ENCODE results near the gene TRIO. TPM values are rescaled to one million over a fixed set of nuclear protein-coding genes. Genes with fewer than 3 reads are reported as not detected.
A peak's percentile ranks its signal among the peaks of the same experiment; 100 is the strongest.

The TRIO gene
- total RNA-seq, 5 donors from 2014 or later (not counting 1 experiment from before 2014, with no cell fraction given) = 6.2 to 31.1 (median 11.8) TPM

GRCh38 chr5:14424011-14424685 is 281.0 kb downstream of the TRIO start:
- Histone ChIP-seq H3K36me3 (ENCODE audit: control insufficient read depth in 2 of 2, extremely low read depth in 1 of 2, insufficient read depth in 1 of 2, low read length in 1 of 2) (peaks cover 0 to 4% of the 10 kb centered on the region in 2 donors), H3K27ac (ENCODE audit: low read length) (no peak overlapping the region), H3K4me3 (ENCODE audit: control insufficient read depth in 1 of 2, extremely low read depth in 1 of 2, low read length in 1 of 2) (no peak overlapping the region), H3K9me3 (no peaks in the 10 kb centered on the region), H3K27me3 (replicated peaks in 1 of 2; ENCODE audit: control insufficient read depth in 2 of 2, extremely low read depth in 1 of 2, insufficient read depth in 2 of 2, low read length in 1 of 2) (peaks cover 0 to 6% of the 10 kb centered on the region in 2 experiments), H3K4me1 (ENCODE audit: control insufficient read depth in 1 of 2, extremely low read depth in 1 of 2, insufficient read depth in 2 of 2, low read length in 2 of 2) (peaks cover 0 to 3% of the 10 kb centered on the region in 2 experiments)
- ChIA-PET POLR2A (no interaction called here), CTCF (interaction anchor here in 1 of 2 donors (0.6 kb wide), 2 partner anchors 64 to 303 kb away, joined by 6 to 13 read pairs; no protein-coding TSS in a partner anchor)
- WGBS (ENCODE audit: insufficient coverage) = 52% methylated on average over 3 of the region's 7 CpGs
- peak in 2 of 4 experiments; percentile 61 to 67 for ATAC-seq (replicated peaks in 1 of 4)
- Mint-ChIP-seq H3K27ac (peak overlapping the region in 1 of 2 donors; percentile 55), H3K9me3 (no peaks in the 10 kb centered on the region), H3K4me3 (no peak overlapping the region), H3K27me3 (no peaks in the 10 kb centered on the region), H3K4me1 (peaks cover 8 to 13% (median 9%) of the 10 kb centered on the region in 3 donors), H3K36me3 (no peaks in the 10 kb centered on the region)
- no peak for DNase-seq

GRCh38 chr5:14425559-14425958 is 282.4 kb downstream of the TRIO start:
- Histone ChIP-seq H3K9me3 (no peaks in the 10 kb centered on the region), H3K27me3 (replicated peaks in 1 of 2; ENCODE audit: control insufficient read depth in 2 of 2, extremely low read depth in 1 of 2, insufficient read depth in 2 of 2, low read length in 1 of 2) (peaks cover 0 to 6% of the 10 kb centered on the region in 2 experiments), H3K36me3 (ENCODE audit: control insufficient read depth in 2 of 2, extremely low read depth in 1 of 2, insufficient read depth in 1 of 2, low read length in 1 of 2) (no peaks in the 10 kb centered on the region), H3K4me3 (ENCODE audit: control insufficient read depth in 1 of 2, extremely low read depth in 1 of 2, low read length in 1 of 2) (no peak overlapping the region), H3K4me1 (ENCODE audit: control insufficient read depth in 1 of 2, extremely low read depth in 1 of 2, insufficient read depth in 2 of 2, low read length in 2 of 2) (peaks cover 0 to 3% of the 10 kb centered on the region in 2 experiments), H3K27ac (ENCODE audit: low read length) (no peak overlapping the region)
- POLR2A ChIA-PET = no interaction called here
- no peaks in the 10 kb centered on the region for H3K36me3 Mint-ChIP-seq
- ATAC-seq (replicated peaks in 1 of 4) (no peak), DNase-seq (no peak)
- H3K27me3 Mint-ChIP-seq = no peaks in the 10 kb centered on the region
- H3K27ac Mint-ChIP-seq = no peak overlapping the region
- H3K9me3 Mint-ChIP-seq = no peaks in the 10 kb centered on the region
- H3K4me1 Mint-ChIP-seq = peaks cover 8 to 13% (median 9%) of the 10 kb centered on the region in 3 donors
- WGBS (ENCODE audit: insufficient coverage) = 100% methylated on average over 2 of the region's 7 CpGs
- CTCF ChIA-PET = no interaction called here
- no peak overlapping the region for H3K4me3 Mint-ChIP-seq

- POLR2A ChIA-PET = no interaction called here
- Mint-ChIP-seq H3K9me3 (no peaks in the 10 kb centered on the region), H3K27me3 (no peaks in the 10 kb centered on the region), H3K27ac (no peak overlapping the region), H3K36me3 (no peaks in the 10 kb centered on the region), H3K4me1 (peaks cover 8 to 13% (median 9%) of the 10 kb centered on the region in 3 donors), H3K4me3 (no peak overlapping the region)
- no peak for DNase-seq
- 95% methylated on average over 7 of the region's 10 CpGs for WGBS (ENCODE audit: insufficient coverage)
- no peak for ATAC-seq (replicated peaks in 1 of 4)
- CTCF ChIA-PET = no interaction called here
- H3K27ac ChIP-seq (ENCODE audit: low read length) = no peak overlapping the region
- H3K9me3 ChIP-seq = no peaks in the 10 kb centered on the region
- no peak overlapping the region for H3K4me3 ChIP-seq (ENCODE audit: control insufficient read depth in 1 of 2, extremely low read depth in 1 of 2, low read length in 1 of 2)
- peaks cover 0 to 6% of the 10 kb centered on the region in 2 experiments for H3K27me3 ChIP-seq (replicated peaks in 1 of 2; ENCODE audit: control insufficient read depth in 2 of 2, extremely low read depth in 1 of 2, insufficient read depth in 2 of 2, low read length in 1 of 2)
- no peaks in the 10 kb centered on the region for H3K36me3 ChIP-seq (ENCODE audit: control insufficient read depth in 2 of 2, extremely low read depth in 1 of 2, insufficient read depth in 1 of 2, low read length in 1 of 2)
- peaks cover 0 to 3% of the 10 kb centered on the region in 2 experiments for H3K4me1 ChIP-seq (ENCODE audit: control insufficient read depth in 1 of 2, extremely low read depth in 1 of 2, insufficient read depth in 2 of 2, low read length in 2 of 2)
These were observed 283.4 kb downstream of the TRIO start for GRCh38 chr5:14426521-14426920.

GRCh38 chr5:14428302-14429081 is 285.4 kb downstream of the TRIO start:
- ATAC-seq (replicated peaks in 1 of 4) (no peak), DNase-seq (no peak)
- Histone ChIP-seq H3K4me1 (ENCODE audit: control insufficient read depth in 1 of 2, extremely low read depth in 1 of 2, insufficient read depth in 2 of 2, low read length in 2 of 2) (peaks cover 0 to 3% of the 10 kb centered on the region in 2 experiments), H3K36me3 (ENCODE audit: control insufficient read depth in 2 of 2, extremely low read depth in 1 of 2, insufficient read depth in 1 of 2, low read length in 1 of 2) (no peaks in the 10 kb centered on the region), H3K9me3 (no peaks in the 10 kb centered on the region), H3K27me3 (replicated peaks in 1 of 2; ENCODE audit: control insufficient read depth in 2 of 2, extremely low read depth in 1 of 2, insufficient read depth in 2 of 2, low read length in 1 of 2) (peaks cover 0 to 6% of the 10 kb centered on the region in 2 experiments), H3K27ac (ENCODE audit: low read length) (no peak overlapping the region), H3K4me3 (ENCODE audit: control insufficient read depth in 1 of 2, extremely low read depth in 1 of 2, low read length in 1 of 2) (no peak overlapping the region)
- Mint-ChIP-seq H3K27me3 (no peaks in the 10 kb centered on the region), H3K4me3 (no peak overlapping the region), H3K4me1 (peaks cover 9 to 13% (median 10%) of the 10 kb centered on the region in 3 donors), H3K9me3 (no peaks in the 10 kb centered on the region), H3K27ac (no peak overlapping the region), H3K36me3 (no peaks in the 10 kb centered on the region)
- CTCF ChIA-PET = no interaction called here
- POLR2A ChIA-PET = no interaction called here
- 83% methylated on average over 4 of the region's 12 CpGs for WGBS (ENCODE audit: insufficient coverage)

- H3K4me3 Mint-ChIP-seq = no peak overlapping the region
- CTCF ChIA-PET = no interaction called here
- ATAC-seq (replicated peaks in 1 of 4) (no peak), DNase-seq (no peak)
- POLR2A ChIA-PET = interaction anchor here in 1 of 2 donors (0.6 kb wide), 1 partner anchor 140 kb away, joined by 3 read pairs; no protein-coding TSS in a partner anchor
- H3K27me3 Mint-ChIP-seq = no peaks in the 10 kb centered on the region
- no peaks in the 10 kb centered on the region for H3K9me3 Mint-ChIP-seq
- no peaks in the 10 kb centered on the region for H3K36me3 ChIP-seq (ENCODE audit: control insufficient read depth in 2 of 2, extremely low read depth in 1 of 2, insufficient read depth in 1 of 2, low read length in 1 of 2)
- no peaks in the 10 kb centered on the region for H3K4me1 ChIP-seq (ENCODE audit: control insufficient read depth in 1 of 2, extremely low read depth in 1 of 2, insufficient read depth in 2 of 2, low read length in 2 of 2)
- H3K9me3 ChIP-seq = no peaks in the 10 kb centered on the region
- peaks cover 0 to 6% of the 10 kb centered on the region in 2 experiments for H3K27me3 ChIP-seq (replicated peaks in 1 of 2; ENCODE audit: control insufficient read depth in 2 of 2, extremely low read depth in 1 of 2, insufficient read depth in 2 of 2, low read length in 1 of 2)
- no peak overlapping the region for H3K27ac ChIP-seq (ENCODE audit: low read length)
- peaks cover 4 to 13% (median 6%) of the 10 kb centered on the region in 3 donors for H3K4me1 Mint-ChIP-seq
- no peaks in the 10 kb centered on the region for H3K36me3 Mint-ChIP-seq
- WGBS (ENCODE audit: insufficient coverage) = 86% methylated on average over 3 of the region's 13 CpGs
- H3K4me3 ChIP-seq (ENCODE audit: control insufficient read depth in 1 of 2, extremely low read depth in 1 of 2, low read length in 1 of 2) = no peak overlapping the region
- no peak overlapping the region for H3K27ac Mint-ChIP-seq
These were observed 286.2 kb downstream of the TRIO start for GRCh38 chr5:14429101-14430050.

GRCh38 chr5:14431534-14431933 is 288.4 kb downstream of the TRIO start:
- 73% methylated on average over 1 of the region's 1 CpG for WGBS (ENCODE audit: insufficient coverage)
- no peaks in the 10 kb centered on the region for H3K9me3 ChIP-seq
- CTCF ChIA-PET = no interaction called here
- DNase-seq = no peak
- Mint-ChIP-seq H3K36me3 (no peaks in the 10 kb centered on the region), H3K27me3 (no peaks in the 10 kb centered on the region), H3K4me1 (peaks cover 0 to 2% (median 0%) of the 10 kb centered on the region in 3 donors), H3K9me3 (no peaks in the 10 kb centered on the region), H3K27ac (no peak overlapping the region), H3K4me3 (no peak overlapping the region)
- H3K27ac ChIP-seq (ENCODE audit: low read length) = no peak overlapping the region
- no peak overlapping the region for H3K4me3 ChIP-seq (ENCODE audit: control insufficient read depth in 1 of 2, extremely low read depth in 1 of 2, low read length in 1 of 2)
- ATAC-seq (replicated peaks in 1 of 4) = no peak
- H3K4me1 ChIP-seq (ENCODE audit: control insufficient read depth in 1 of 2, extremely low read depth in 1 of 2, insufficient read depth in 2 of 2, low read length in 2 of 2) = no peaks in the 10 kb centered on the region
- POLR2A ChIA-PET = no interaction called here
- no peaks in the 10 kb centered on the region for H3K36me3 ChIP-seq (ENCODE audit: control insufficient read depth in 2 of 2, extremely low read depth in 1 of 2, insufficient read depth in 1 of 2, low read length in 1 of 2)
- peaks cover 0 to 6% of the 10 kb centered on the region in 2 experiments for H3K27me3 ChIP-seq (replicated peaks in 1 of 2; ENCODE audit: control insufficient read depth in 2 of 2, extremely low read depth in 1 of 2, insufficient read depth in 2 of 2, low read length in 1 of 2)

All from T-cell (primary cell).